ENCODE data around the gene GCGR. TPM values are rescaled to one million over a fixed set of nuclear protein-coding genes. Genes with fewer than 3 reads are reported as not detected.

The GCGR gene
- total RNA-seq, 1 experiment from 2014 or later, result 1.4 TPM

GRCh38 chr17:81833160-81833920, 29.4 kb downstream of the GCGR start, which contains the start of gene MCRIP1 (continued):
- TF ChIP-seq, protein P1, sequence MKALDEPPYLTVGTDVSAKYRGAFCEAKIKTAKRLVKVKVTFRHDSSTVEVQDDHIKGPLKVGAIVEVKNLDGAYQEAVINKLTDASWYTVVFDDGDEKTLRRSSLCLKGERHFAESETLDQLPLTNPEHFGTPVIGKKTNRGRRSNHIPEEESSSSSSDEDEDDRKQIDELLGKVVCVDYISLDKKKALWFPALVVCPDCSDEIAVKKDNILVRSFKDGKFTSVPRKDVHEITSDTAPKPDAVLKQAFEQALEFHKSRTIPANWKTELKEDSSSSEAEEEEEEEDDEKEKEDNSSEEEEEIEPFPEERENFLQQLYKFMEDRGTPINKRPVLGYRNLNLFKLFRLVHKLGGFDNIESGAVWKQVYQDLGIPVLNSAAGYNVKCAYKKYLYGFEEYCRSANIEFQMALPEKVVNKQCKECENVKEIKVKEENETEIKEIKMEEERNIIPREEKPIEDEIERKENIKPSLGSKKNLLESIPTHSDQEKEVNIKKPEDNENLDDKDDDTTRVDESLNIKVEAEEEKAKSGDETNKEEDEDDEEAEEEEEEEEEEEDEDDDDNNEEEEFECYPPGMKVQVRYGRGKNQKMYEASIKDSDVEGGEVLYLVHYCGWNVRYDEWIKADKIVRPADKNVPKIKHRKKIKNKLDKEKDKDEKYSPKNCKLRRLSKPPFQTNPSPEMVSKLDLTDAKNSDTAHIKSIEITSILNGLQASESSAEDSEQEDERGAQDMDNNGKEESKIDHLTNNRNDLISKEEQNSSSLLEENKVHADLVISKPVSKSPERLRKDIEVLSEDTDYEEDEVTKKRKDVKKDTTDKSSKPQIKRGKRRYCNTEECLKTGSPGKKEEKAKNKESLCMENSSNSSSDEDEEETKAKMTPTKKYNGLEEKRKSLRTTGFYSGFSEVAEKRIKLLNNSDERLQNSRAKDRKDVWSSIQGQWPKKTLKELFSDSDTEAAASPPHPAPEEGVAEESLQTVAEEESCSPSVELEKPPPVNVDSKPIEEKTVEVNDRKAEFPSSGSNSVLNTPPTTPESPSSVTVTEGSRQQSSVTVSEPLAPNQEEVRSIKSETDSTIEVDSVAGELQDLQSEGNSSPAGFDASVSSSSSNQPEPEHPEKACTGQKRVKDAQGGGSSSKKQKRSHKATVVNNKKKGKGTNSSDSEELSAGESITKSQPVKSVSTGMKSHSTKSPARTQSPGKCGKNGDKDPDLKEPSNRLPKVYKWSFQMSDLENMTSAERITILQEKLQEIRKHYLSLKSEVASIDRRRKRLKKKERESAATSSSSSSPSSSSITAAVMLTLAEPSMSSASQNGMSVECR (CRISPR knock-in tag; IDR thresholded peaks at IDR 0.05; ENCODE audit: borderline replicate concordance), result no peak
- TF ChIP-seq ZNF232 (CRISPR knock-in tag; IDR thresholded peaks at IDR 0.05), result 0 out of 2 replicates have a peak, but pooled peaks have one; percentile 57
- TF ChIP-seq ZNF138 (CRISPR knock-in tag; conservative IDR thresholded peaks at IDR 0.05), result no peak
- TF ChIP-seq CBFB (CRISPR knock-in tag; IDR thresholded peaks at IDR 0.05; ENCODE audit: low read depth), result no peak
- TF ChIP-seq, protein P2, sequence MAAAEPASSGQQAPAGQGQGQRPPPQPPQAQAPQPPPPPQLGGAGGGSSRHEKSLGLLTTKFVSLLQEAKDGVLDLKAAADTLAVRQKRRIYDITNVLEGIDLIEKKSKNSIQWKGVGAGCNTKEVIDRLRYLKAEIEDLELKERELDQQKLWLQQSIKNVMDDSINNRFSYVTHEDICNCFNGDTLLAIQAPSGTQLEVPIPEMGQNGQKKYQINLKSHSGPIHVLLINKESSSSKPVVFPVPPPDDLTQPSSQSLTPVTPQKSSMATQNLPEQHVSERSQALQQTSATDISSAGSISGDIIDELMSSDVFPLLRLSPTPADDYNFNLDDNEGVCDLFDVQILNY (CRISPR knock-in tag; IDR thresholded peaks at IDR 0.05), result no peak
- no peak for TF ChIP-seq RORB (CRISPR knock-in tag; IDR thresholded peaks at IDR 0.05)
- no peak for TF ChIP-seq RELA (CRISPR knock-in tag; IDR thresholded peaks at IDR 0.05; ENCODE audit: borderline replicate concordance)
- TF ChIP-seq FOXP1 (CRISPR knock-in tag; IDR thresholded peaks at IDR 0.05; ENCODE audit: borderline replicate concordance), result peak; percentile 71
- no peak for TF ChIP-seq ZSCAN18 (CRISPR knock-in tag; IDR thresholded peaks at IDR 0.05)
- TF ChIP-seq, protein P3, sequence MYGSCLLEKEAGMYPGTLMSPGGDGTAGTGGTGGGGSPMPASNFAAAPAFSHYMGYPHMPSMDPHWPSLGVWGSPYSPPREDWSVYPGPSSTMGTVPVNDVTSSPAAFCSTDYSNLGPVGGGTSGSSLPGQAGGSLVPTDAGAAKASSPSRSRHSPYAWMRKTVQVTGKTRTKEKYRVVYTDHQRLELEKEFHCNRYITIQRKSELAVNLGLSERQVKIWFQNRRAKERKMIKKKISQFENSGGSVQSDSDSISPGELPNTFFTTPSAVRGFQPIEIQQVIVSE (CRISPR knock-in tag; IDR thresholded peaks at IDR 0.05; ENCODE audit: borderline replicate concordance), result no peak
- TF ChIP-seq ZBTB21 (CRISPR knock-in tag; IDR thresholded peaks at IDR 0.05; ENCODE audit: borderline replicate concordance), result no peak
- peak; percentile 95 for TF ChIP-seq USF1 (CRISPR knock-in tag; IDR thresholded peaks at IDR 0.05)
- no peak for TF ChIP-seq CREB1 (CRISPR knock-in tag; IDR thresholded peaks at IDR 0.05)
- TF ChIP-seq ZNF423 (CRISPR knock-in tag; IDR thresholded peaks at IDR 0.05), result no peak

DNA sequence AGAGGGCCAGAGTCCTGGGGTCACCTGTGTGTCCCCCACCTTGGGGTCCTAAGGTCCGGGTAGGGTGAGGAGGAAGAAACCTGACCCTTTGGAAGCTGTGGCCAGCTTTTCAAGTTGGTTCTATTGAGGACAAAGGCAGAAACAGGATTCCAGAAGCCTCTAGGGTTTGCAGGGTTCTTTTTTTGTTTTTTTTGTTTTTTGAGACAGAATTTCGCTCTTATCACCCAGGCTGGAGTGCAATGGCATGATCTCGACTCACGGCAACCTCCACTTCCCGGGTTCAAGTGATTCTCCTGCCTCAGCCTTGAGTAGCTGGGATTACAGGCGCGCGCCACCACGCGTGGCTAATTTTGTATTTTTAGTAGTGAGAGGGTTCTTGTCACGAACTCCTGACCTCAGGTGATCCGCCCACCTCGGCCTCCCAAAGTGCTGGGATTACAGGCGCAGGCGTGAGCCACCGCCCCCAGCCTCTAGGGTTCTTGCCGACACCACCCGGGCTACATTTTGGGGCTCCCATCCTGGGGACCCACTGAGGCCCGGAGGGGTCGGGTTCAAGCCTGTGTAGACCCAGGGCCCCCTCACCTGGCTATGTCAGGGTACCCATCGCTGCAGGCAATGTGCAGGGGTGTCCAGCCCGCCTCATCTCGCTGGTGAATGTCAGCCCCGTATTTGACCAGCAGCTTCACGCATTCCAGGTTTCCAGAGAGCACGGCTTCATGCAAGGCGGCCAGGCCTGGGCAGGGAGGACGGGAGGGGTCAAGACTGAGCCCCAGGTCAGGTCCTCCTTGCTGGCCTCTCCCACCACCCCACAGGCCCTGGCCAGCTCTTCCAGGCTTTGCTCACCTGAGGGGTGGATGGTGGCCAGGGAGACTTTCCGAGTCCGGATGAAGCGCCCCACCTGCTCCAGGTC, 30.2 kb downstream of the GCGR start:
- Mint-ChIP-seq H3K4me1 (peaks cover 8% of the 10 kb centered on the region), H3K4me3 (peak overlapping the region; percentile 85), H3K27me3 (ENCODE audit: low read depth) (no peaks in the 10 kb centered on the region), H3K9me3 (no peaks in the 10 kb centered on the region), H3K36me3 (no peaks in the 10 kb centered on the region), H3K27ac (peak overlapping the region; percentile 76)
- ChIA-PET POLR2A (interaction anchor here (0.5 to 1.2 kb wide), 2 partner anchors 10 to 327 kb away, joined by 3 read pairs; no protein-coding TSS in a partner anchor), CTCF (interaction anchor here (0.6 to 2.9 kb wide), 5 partner anchors 13 to 319 kb away, joined by 3 to 8 read pairs (median 5); no protein-coding TSS in a partner anchor)
- no peak for DNase-seq (ENCODE audit: low spot score)
- no peak for ATAC-seq
- no peak for TF ChIP-seq NR1H2 (CRISPR knock-in tag; IDR thresholded peaks at IDR 0.05)
- 0 out of 2 replicates have a peak, but pooled peaks have one; percentile 40 for TF ChIP-seq GABPB1 (CRISPR knock-in tag; IDR thresholded peaks at IDR 0.05)
- TF ChIP-seq, protein P4, sequence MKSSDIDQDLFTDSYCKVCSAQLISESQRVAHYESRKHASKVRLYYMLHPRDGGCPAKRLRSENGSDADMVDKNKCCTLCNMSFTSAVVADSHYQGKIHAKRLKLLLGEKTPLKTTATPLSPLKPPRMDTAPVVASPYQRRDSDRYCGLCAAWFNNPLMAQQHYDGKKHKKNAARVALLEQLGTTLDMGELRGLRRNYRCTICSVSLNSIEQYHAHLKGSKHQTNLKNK (CRISPR knock-in tag; IDR thresholded peaks at IDR 0.05), result no peak
- TF ChIP-seq RORB (CRISPR knock-in tag; IDR thresholded peaks at IDR 0.05), result no peak

Data from WTC11 (cell line).